ENCODE results near the gene TUSC2. TPM values are rescaled to one million over a fixed set of nuclear protein-coding genes. Genes with fewer than 3 reads are reported as not detected.

The TUSC2 gene
- total and polyA plus RNA-seq, 9 of the 15 experiments (the other 6 are each of a cell fraction or from before 2014, with no cell fraction given), result 2.8 to 67.5 (median 25.8) TPM

DNA sequence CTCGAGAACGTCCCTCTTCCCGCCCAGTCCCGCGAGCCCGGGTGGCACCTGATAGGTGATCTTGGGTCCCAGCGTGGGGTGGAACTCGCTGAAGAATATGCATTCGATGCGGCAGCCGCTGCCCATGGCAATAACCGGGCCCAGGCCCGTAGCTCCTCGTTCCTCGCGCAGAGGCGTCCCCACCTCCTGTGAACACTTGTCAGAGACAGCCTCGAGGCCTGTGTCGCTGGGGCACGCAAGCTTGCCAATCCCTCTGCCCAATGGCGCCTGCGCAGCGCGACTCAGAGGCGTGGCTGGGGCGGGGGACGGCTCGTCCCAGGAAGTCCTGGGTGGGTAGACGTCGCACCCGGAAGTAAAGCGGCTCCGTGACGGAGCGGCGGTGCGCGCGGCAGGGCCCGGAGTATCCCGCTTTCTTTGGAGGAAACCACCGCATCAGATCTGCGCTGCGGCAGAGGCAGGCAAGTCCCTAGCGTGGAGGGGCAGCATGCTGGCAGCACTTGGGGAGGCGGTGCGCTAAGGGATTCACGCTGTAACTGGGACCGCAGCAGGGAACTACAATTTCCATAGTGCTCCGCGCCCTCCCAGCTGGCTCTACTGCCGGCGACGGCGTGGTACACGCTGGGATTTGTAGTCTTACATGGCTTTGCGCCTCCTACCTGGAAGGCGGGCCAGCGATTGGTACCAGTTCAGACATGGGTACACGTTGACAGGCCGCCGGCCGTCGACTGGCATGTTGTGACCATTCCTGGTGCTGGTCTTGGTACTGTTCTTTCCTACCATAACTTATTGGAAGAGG, 22.7 kb upstream of the TUSC2 start, which contains the start of the genes CYB561D2 and NPRL2 (continued):
- TF ChIP-seq, protein P1, sequence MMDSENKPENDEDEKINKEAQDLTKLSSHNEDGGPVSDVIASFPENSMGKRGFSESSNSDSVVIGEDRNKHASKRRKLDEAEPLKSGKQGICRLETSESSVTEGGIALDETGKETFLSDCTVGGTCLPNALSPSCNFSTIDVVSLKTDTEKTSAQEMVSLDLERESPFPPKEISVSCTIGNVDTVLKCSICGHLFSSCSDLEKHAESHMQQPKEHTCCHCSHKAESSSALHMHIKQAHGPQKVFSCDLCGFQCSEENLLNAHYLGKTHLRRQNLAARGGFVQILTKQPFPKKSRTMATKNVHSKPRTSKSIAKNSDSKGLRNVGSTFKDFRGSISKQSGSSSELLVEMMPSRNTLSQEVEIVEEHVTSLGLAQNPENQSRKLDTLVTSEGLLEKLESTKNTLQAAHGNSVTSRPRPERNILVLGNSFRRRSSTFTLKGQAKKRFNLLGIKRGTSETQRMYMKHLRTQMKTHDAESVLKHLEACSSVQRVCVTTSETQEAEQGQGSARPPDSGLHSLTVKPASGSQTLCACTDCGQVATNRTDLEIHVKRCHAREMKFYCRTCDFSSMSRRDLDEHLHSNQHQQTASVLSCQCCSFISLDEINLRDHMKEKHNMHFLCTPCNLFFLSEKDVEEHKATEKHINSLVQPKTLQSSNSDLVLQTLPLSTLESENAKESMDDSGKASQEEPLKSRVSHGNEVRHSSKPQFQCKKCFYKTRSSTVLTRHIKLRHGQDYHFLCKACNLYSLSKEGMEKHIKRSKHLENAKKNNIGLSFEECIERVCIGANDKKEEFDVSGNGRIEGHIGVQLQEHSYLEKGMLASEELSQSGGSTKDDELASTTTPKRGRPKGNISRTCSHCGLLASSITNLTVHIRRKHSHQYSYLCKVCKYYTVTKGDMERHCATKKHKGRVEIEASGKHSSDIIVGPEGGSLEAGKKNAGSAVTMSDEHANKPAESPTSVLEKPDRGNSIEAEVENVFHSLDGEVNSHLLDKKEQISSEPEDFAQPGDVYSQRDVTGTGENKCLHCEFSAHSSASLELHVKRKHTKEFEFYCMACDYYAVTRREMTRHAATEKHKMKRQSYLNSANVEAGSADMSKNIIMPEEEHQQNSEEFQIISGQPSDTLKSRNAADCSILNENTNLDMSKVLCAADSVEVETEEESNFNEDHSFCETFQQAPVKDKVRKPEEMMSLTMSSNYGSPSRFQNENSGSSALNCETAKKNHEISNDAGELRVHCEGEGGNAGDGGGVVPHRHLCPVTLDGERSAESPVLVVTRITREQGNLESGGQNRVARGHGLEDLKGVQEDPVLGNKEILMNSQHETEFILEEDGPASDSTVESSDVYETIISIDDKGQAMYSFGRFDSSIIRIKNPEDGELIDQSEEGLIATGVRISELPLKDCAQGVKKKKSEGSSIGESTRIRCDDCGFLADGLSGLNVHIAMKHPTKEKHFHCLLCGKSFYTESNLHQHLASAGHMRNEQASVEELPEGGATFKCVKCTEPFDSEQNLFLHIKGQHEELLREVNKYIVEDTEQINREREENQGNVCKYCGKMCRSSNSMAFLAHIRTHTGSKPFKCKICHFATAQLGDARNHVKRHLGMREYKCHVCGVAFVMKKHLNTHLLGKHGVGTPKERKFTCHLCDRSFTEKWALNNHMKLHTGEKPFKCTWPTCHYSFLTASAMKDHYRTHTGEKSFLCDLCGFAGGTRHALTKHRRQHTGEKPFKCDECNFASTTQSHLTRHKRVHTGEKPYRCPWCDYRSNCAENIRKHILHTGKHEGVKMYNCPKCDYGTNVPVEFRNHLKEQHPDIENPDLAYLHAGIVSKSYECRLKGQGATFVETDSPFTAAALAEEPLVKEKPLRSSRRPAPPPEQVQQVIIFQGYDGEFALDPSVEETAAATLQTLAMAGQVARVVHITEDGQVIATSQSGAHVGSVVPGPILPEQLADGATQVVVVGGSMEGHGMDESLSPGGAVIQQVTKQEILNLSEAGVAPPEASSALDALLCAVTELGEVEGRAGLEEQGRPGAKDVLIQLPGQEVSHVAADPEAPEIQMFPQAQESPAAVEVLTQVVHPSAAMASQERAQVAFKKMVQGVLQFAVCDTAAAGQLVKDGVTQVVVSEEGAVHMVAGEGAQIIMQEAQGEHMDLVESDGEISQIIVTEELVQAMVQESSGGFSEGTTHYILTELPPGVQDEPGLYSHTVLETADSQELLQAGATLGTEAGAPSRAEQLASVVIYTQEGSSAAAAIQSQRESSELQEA (IDR thresholded peaks at IDR 0.05; ENCODE audit: low read depth), result no peak
- TF ChIP-seq TBP (optimal IDR thresholded peaks at IDR 0.05; ENCODE audit: low read depth, low read length), result peak; percentile 46
- peak; percentile 70; the same call in 1 of the 2 replicates for TF ChIP-seq ZNF134 (CRISPR knock-in tag; conservative IDR thresholded peaks at IDR 0.05)
- TF ChIP-seq MCM5 (IDR thresholded peaks at IDR 0.05; ENCODE audit: low read depth), result no peak
- peak; percentile 70 to 87; a peak in 2 of 4 replicates for TF ChIP-seq SIN3A (IDR thresholded peaks at IDR 0.05; ENCODE audit: borderline replicate concordance in 2 of 2, control insufficient read depth in 1 of 2, low read depth in 2 of 2, low read length in 2 of 2)
- TF ChIP-seq TAF15 (IDR thresholded peaks at IDR 0.05; ENCODE audit: low read depth, low read length), result no peak
- TF ChIP-seq ASH1L (IDR thresholded peaks at IDR 0.05; ENCODE audit: borderline replicate concordance, low read depth, partially characterized antibody), result peak; percentile 70
- TF ChIP-seq, protein P2, sequence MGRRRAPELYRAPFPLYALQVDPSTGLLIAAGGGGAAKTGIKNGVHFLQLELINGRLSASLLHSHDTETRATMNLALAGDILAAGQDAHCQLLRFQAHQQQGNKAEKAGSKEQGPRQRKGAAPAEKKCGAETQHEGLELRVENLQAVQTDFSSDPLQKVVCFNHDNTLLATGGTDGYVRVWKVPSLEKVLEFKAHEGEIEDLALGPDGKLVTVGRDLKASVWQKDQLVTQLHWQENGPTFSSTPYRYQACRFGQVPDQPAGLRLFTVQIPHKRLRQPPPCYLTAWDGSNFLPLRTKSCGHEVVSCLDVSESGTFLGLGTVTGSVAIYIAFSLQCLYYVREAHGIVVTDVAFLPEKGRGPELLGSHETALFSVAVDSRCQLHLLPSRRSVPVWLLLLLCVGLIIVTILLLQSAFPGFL (CRISPR knock-in tag; IDR thresholded peaks at IDR 0.05), result no peak
- 0 out of 2 replicates have a peak, but pooled peaks have one; percentile 3 for TF ChIP-seq JUND (IDR thresholded peaks at IDR 0.05; ENCODE audit: borderline replicate concordance, low read depth, low read length)
- TF ChIP-seq JUND (tag; IDR thresholded peaks at IDR 0.05; ENCODE audit: borderline replicate concordance, low read depth, low read length), result no peak; the same call in 2 of the 3 replicates
- peak; percentile 97 for TF ChIP-seq SIX5 (IDR thresholded peaks at IDR 0.05; ENCODE audit: borderline replicate concordance in 1 of 2, insufficient read depth in 1 of 2, low read depth in 1 of 2, low read length in 2 of 2)
- no peak for TF ChIP-seq NR4A1 (CRISPR knock-in tag; IDR thresholded peaks at IDR 0.05)
- TF ChIP-seq NR4A1 (tag; IDR thresholded peaks at IDR 0.05), result no peak
- TF ChIP-seq SPI1 (IDR thresholded peaks at IDR 0.05; ENCODE audit: borderline replicate concordance, low read depth, low read length), result no peak
- peak; percentile 23; the same call in 1 of the 2 replicates for TF ChIP-seq ZNF324 (CRISPR knock-in tag; IDR thresholded peaks at IDR 0.05)
- TF ChIP-seq ZFP36 (IDR thresholded peaks at IDR 0.05; ENCODE audit: low read depth, low read length, partially characterized antibody), result no peak
- TF ChIP-seq ZNF644 (tag; IDR thresholded peaks at IDR 0.05; ENCODE audit: low read depth), result peak; percentile 93
